Activated naive CD4-positive, alpha-beta T cell (primary cell): ENCODE measurements around the gene SLC25A47.

ENCODE experiments used
- DNase-seq, 4 experiments: peaks; one replicate each; lab custom pipeline; 2025; lab: John Stamatoyannopoulos, UW

SLC25A47 gene

DNA sequence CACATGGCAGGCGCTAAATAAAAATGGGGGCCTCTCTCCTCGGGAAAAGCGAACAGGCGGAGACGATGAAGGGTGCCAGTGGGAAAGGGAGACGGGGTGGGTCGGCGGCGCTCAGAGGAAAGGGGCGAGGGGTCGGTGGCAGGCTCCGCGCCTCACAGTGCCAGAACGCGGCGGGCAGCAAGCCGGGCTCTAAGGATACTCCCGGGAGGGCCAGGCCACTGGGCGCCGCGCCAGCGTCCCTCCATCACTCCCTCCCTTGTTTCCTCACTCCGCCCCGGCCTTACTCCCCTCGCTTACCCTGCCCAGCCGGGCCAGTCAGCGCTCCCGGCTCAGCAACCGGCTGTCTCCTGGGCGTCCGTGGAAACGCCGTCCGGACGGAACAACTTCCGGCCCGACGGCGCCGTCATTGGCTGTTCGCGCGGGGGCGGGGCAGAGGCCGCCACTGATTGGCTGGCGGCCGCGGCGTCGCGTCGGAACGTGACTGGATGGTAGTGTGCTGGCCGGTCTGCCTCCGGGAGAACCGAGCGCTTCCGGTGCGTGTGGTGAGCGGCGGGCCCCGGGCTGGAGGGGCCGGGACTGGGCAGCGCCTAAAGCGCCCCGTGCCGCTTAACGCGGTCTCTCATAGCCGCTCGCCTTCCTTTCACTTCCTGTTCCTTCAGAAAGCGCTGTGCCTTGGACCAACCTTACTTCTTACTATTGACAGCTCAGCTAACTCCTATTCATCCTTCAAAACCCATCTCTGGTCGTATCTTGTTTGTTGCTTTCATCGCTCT is 53.0 kb downstream of the SLC25A47 start, which contains the start of gene WDR25:
Gene WDR25, plus strand, starts transcription at position 523 of the 773 bp plus-strand sequence.
- peak; percentile 84 to 89 (median 86) for DNase-seq

DNA sequence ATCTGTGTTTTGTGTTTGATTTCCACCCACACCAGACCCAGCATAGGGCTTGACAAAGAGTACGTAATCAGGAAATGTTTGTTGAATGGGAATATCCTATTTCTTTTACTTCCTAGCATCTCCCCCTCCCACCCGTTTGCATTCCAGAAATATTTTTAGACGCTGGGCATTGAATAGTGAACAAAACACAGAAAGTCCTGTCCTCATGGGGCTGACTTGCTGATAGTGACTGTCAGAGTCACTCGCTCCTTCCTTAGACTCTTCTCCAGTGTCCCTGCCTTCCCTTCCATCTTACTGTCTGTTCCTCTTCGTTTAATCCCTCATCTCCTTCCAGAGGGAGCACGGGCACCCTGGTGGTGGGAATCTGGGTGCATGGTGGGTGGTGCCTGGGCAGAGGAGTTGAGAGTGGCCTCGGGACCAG is 53.6 kb downstream of the SLC25A47 start:
- DNase-seq: no peak
